ENCODE measurements around the gene FOXP1. TPM values are rescaled to one million over a fixed set of nuclear protein-coding genes. Genes with fewer than 3 reads are reported as not detected.

FOXP1 gene
- total RNA-seq, 4 donors from 2014 or later: 54.2 to 152 (median 129) TPM

- no peak for DNase-seq
- Histone ChIP-seq H3K9me3 (no peaks in the 10 kb centered on the region), H3K4me1 (no peaks in the 10 kb centered on the region), H3K36me3 (no peaks in the 10 kb centered on the region), H3K27ac (no peak overlapping the region), H3K27me3 (no peaks in the 10 kb centered on the region), H3K4me3 (no peak overlapping the region)
- intact Hi-C loops (cut with DNase I; ENCODE audit: low total_unique reads): no loop called here
- TF ChIP-seq POLR2A (IDR thresholded peaks at IDR 0.05): no peak
- no peak for TF ChIP-seq CTCF (IDR thresholded peaks at IDR 0.05)
Observed at GRCh38 chr3:71254281-71255057, 329.1 kb downstream of the FOXP1 start.

- no peaks in the 10 kb centered on the region for H3K36me3 ChIP-seq
- H3K4me3 ChIP-seq: no peak overlapping the region
- no peaks in the 10 kb centered on the region for H3K27me3 ChIP-seq
- DNase-seq: no peak
- TF ChIP-seq CTCF (IDR thresholded peaks at IDR 0.05): no peak
- TF ChIP-seq POLR2A (IDR thresholded peaks at IDR 0.05): no peak
- H3K9me3 ChIP-seq: no peaks in the 10 kb centered on the region
- intact Hi-C loops (cut with DNase I; ENCODE audit: low total_unique reads): no loop called here
- no peak overlapping the region for H3K27ac ChIP-seq
- H3K4me1 ChIP-seq: no peaks in the 10 kb centered on the region
Observed at GRCh38 chr3:71253169-71253568, 330.4 kb downstream of the FOXP1 start.

- intact Hi-C loops (cut with DNase I; ENCODE audit: low total_unique reads): no loop called here
- no peaks in the 10 kb centered on the region for H3K36me3 ChIP-seq
- no peak overlapping the region for H3K27ac ChIP-seq
- no peaks in the 10 kb centered on the region for H3K9me3 ChIP-seq
- H3K4me3 ChIP-seq: no peak overlapping the region
- DNase-seq: no peak
- no peak for TF ChIP-seq CTCF (IDR thresholded peaks at IDR 0.05)
- H3K4me1 ChIP-seq: no peaks in the 10 kb centered on the region
- no peaks in the 10 kb centered on the region for H3K27me3 ChIP-seq
Observed at GRCh38 chr3:71252466-71252865, 331.1 kb downstream of the FOXP1 start.

GRCh38 chr3:71251156-71251775 is 332.3 kb downstream of the FOXP1 start:
- intact Hi-C loops (cut with DNase I; ENCODE audit: low total_unique reads): no loop called here
- no peaks in the 10 kb centered on the region for H3K4me1 ChIP-seq
- DNase-seq: no peak
- TF ChIP-seq POLR2A (IDR thresholded peaks at IDR 0.05): no peak
- TF ChIP-seq CTCF (IDR thresholded peaks at IDR 0.05): no peak
- no peaks in the 10 kb centered on the region for H3K36me3 ChIP-seq
- no peak overlapping the region for H3K4me3 ChIP-seq
- no peak overlapping the region for H3K27ac ChIP-seq
- no peaks in the 10 kb centered on the region for H3K27me3 ChIP-seq
- no peaks in the 10 kb centered on the region for H3K9me3 ChIP-seq

- intact Hi-C loops (cut with DNase I; ENCODE audit: low total_unique reads): no loop called here
- TF ChIP-seq CTCF (IDR thresholded peaks at IDR 0.05) (no peak), POLR2A (IDR thresholded peaks at IDR 0.05) (no peak)
- Histone ChIP-seq H3K4me1 (no peaks in the 10 kb centered on the region), H3K4me3 (no peak overlapping the region), H3K27ac (no peak overlapping the region), H3K36me3 (no peaks in the 10 kb centered on the region), H3K27me3 (no peaks in the 10 kb centered on the region), H3K9me3 (no peaks in the 10 kb centered on the region)
- DNase-seq: no peak
Observed at GRCh38 chr3:71250026-71250425, 333.5 kb downstream of the FOXP1 start.

All from uterus (tissue), 4 donors.